NCI-H510A treated with DMSO at 0.1 percent for 48 hours (cell line): ENCODE results near the gene IMP3.
"Not testable (repeated sequence)": the region's sequence is repeated elsewhere in the genome, so short reads cannot be mapped to it uniquely, and the experiment has no call there.

Experiments used
- DNase-seq: peaks from one replicate; lab custom pipeline; 2025; lab: John Stamatoyannopoulos, UW

IMP3 gene, protein sequence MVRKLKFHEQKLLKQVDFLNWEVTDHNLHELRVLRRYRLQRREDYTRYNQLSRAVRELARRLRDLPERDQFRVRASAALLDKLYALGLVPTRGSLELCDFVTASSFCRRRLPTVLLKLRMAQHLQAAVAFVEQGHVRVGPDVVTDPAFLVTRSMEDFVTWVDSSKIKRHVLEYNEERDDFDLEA

GRCh38 chr15:75639709-75640482, at the start of gene IMP3:
Gene IMP3 (minus strand): TSS chr15:75640224. CDS start chr15:75640168, 56 bp downstream.
- DNase-seq = peak; percentile 87

- DNase-seq = not testable (repeated sequence)
These were observed 49.4 kb upstream of the IMP3 start for GRCh38 chr15:75689429-75689828.

GRCh38 chr15:75688831-75689230, 48.8 kb upstream of the IMP3 start:
- DNase-seq = no peak

GRCh38 chr15:75688278-75688557, 48.2 kb upstream of the IMP3 start:
- DNase-seq = no peak

GRCh38 chr15:75687486-75688277, 47.7 kb upstream of the IMP3 start:
- DNase-seq = no peak

DNA sequence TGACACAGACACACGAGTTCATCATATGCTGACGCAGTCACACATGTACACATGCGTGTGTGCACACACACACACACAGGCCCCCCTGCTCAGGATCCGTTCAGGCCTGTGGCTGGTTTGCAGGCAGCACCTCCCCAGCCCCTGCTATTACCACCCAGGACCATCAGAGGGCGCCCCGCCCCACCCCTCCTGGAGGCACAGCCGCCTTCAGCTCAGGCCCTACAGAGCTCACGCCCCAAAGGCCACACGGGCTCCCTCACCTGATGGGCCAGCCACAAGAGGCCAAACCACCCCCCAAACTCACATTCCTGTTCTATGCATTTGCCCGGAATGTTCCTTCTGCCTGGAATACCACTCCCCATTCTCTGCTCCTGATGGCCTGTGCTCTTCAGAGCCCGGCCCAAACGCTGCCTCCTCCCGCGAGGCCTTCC, 46.2 kb upstream of the IMP3 start:
- peak; percentile 9 for DNase-seq

DNA sequence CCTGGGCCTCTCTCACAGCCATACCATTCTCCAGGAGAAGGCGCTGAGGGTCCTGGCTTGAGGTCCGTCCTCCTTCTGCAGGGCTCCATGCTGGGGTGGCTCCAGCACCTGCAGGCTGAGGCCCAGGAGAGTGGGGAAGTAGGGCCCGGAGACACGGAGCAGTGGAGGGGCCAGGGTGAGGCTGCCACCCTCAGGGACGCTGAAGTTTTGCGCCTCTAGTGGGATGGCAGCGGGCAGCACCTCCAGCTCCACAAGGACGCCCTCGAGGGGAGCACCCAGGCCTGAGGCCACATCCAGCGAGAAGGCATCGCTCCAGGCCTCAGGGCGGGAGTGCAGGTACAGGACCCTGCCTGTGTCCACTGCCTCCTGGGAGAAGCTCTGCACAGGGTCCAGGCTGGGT, 45.2 kb upstream of the IMP3 start:
- DNase-seq = no peak

DNA sequence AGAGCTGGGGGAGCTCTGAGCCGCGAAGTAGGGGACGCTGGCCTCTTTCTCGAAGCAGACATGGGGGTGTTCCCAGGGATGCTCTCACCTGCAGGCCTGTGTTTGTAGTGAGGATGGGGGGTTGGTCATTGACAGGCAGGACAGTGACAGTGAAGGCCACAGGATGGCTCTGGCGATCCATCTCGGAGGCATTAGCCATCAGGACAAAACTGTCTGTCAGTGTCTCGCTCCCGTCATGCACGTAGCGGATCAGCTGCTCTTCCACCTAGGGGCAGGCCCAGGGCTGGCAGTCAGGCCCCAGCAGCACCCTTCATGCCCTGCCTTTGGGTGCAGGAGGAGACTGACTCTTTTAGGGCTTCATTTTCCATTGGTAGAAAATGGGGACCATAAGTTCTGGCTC, 44.6 kb upstream of the IMP3 start:
- DNase-seq = no peak

GRCh38 chr15:75683646-75684312, 43.8 kb upstream of the IMP3 start:
- peak; percentile 17 for DNase-seq

DNA sequence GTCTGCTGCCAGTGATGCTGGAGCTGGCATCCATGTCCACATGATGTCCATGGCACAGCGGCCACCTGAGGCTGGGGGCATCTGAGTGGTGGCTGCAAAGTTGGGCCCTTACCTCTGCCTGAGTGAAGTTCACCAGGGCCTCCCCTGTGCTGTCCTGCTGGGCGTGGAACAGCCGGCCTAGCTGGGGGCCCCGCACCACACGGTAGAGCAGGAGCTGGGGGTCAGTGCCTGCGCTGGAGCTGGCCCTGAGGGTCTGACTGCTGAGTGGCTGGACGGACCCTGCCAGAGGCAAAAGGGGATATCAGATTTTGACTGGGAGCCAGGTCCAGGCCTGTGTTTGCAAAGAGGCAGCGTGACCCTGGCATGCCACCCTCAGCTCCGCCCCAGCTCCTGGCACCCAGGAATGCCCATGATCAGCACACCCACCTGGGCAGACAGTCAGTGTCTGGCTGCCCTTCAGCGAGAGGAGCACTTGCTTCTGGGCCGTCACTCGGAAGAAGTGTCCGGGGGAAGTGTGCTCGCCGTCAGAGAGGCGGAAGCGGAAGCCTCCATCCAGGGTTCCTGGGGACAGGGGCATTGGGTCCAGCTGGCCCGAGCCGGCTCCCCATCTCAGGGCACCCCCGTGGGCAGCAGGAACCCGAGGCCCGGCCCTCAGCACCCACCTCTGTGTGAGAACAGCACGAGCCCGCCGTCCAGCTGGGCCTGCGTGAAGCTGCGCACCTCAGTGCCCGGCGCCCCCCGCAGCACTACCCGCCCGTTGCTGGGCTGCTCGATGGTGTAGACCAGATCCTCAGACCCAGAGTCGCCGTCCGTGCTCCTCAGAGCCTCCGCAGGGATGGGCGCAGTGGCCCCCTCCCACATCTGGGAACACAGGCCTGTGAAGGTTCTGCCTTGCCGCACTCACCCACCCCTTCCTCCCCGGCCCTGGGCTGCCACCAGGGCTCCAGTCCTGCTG, 42.4 kb upstream of the IMP3 start:
- no peak for DNase-seq

- no peak for DNase-seq
These were observed 40.2 kb upstream of the IMP3 start for GRCh38 chr15:75680007-75680789.

- DNase-seq = not testable (repeated sequence)
These were observed 38.3 kb upstream of the IMP3 start for GRCh38 chr15:75678324-75678690.

DNA sequence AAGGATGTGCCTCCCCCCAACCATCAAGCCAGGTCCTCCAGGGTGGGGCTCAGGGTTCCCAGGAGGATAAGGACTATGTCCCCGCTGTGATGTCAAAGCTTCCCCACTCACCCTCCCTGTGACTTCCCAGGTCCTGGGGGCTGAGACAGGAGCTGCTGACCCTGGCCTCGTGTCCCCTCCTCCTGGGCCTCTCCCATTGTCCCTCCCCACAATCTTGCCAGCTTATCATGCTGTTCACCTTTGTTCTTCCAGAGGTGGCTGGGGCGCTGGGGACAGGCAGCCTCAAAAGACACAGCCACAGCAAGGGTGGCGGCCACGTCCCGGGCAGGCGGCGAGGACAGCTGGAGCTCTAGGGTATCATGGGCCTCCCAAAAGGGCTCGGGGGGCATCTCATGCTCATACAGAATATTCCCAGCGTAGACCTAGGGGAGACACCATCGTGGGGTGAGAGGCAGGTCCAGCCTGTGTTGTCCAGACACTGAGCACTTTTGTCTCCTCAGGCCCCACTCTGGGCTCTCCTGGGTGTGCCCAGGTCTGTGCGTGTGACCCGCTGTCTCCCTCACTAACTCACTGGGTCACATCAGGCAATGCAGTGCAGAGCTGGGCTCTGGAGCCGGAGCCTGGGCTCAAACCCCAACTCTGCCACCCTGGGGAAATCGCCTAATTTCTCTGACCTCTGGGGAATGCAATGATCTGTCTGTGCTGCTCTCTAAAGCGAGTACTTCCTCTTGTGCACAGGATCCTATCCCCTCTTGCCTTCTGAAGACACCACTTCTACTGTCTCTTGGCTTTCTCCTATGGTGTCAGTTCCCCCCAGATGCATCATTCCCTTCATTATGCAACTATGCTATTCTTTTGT, 37.7 kb upstream of the IMP3 start:
- no peak for DNase-seq

- DNase-seq = no peak
These were observed 36.9 kb upstream of the IMP3 start for GRCh38 chr15:75676688-75677464.

DNA sequence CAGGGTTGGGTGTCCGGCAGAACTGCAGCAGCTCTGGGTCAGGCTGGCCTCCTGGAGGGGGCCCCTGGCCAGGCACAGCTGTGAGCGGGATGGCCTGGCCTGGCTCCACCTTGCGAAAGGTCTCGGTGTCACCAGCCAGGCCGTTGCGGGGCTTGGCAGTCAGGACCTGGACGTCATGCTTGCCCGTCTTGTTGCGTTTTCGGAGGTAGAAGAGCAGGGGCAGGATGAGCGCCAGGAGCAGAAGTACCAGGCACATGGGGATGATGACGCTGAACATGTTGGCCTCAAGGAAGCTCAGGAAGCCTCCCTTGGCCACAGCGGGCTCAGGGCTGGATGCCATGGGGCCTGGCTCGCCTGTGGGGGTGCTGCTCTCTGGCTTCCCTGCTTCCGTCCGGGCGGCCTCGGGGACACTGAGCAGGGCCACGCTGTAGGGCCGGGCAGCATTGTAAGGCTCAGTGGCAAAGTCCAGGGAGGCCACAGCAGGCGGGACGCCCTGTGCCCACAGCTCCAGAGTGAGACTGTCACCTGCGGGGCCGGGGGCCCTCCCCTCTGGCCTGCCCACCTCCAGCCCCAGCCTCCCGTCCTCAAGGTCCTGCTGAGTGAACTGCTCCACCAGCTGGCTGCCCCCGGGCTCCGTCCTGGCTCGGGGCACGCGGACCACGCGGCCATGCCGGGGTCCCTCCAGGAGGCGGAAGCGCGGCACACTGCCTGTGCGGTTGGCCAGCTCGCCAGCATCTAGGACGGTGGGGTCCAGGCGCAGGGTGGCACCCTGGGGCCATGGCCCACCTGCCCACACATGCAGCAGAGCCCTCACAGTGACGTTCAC, 35.8 kb upstream of the IMP3 start:
- DNase-seq = no peak

DNA sequence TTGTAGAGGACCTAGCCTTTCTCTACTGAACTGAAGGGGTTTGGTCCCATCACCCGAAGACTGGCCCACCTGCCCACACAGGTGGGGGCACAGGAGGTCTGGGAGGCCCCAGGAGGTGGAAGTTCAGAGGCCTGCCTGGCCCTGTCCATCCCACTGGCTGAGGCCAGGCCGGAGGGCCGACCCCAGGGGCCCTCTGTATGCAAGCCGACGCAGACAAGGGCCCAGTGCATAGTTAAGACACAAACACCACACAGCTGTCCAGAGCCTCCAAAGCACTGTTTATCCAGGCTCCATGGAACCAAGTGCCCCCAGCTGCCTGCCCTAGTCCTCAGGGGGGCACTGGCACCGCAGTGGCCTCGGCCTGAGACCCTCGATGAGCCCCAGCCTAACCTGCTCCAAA, 34.3 kb upstream of the IMP3 start:
- DNase-seq = no peak

- no peak for DNase-seq
These were observed 33.6 kb upstream of the IMP3 start for GRCh38 chr15:75673426-75674235.
